Brain microvascular endothelial cell (primary cell): ENCODE data around the gene SSR3.

ENCODE experiments used
- DNase-seq: peaks from one replicate; pipeline ENCODE4 v3.0.0-alpha.2; 2020
- H3K27ac ChIP-seq: fragments of 250-450 bp; sonication (Bioruptor Pico); 2 replicates; pipeline ENCODE4 v1.5.1; 2020; ENCODE audit warnings: mild to moderate bottlenecking, moderate library complexity
- H3K27me3 ChIP-seq: fragments of 250-450 bp; sonication (Bioruptor Pico); replicated peaks from 2 replicates; pipeline ENCODE4 v1.5.1; 2020; ENCODE audit warnings: mild to moderate bottlenecking
- H3K36me3 ChIP-seq: fragments of 250-450 bp; sonication (Bioruptor Pico); replicated peaks from 2 replicates; pipeline ENCODE4 v1.5.1; 2020; ENCODE audit warnings: mild to moderate bottlenecking
- H3K4me3 ChIP-seq: 2 replicates; pipeline ENCODE4 v1.5.1; 2011; ENCODE audit warnings: low read depth, mild to moderate bottlenecking, control low read depth, low read length, moderate library complexity
- in situ Hi-C: cut with HindIII; loops from 2 replicates; pipeline ENCODE4 v1.10.0; 2017; ENCODE audit warnings: low sequenced_read_pairs, low pct_ligation_motif_present
- TF ChIP-seq, protein P1 (sequence below): IDR thresholded peaks from 2 replicates; pipeline ENCODE4 v1.5.1; 2011; ENCODE audit warnings: low read depth, mild to moderate bottlenecking, moderate library complexity, low read length, control low read depth, inconsistent platforms; ENCODE audit errors: missing control alignments

The SSR3 gene

DNA sequence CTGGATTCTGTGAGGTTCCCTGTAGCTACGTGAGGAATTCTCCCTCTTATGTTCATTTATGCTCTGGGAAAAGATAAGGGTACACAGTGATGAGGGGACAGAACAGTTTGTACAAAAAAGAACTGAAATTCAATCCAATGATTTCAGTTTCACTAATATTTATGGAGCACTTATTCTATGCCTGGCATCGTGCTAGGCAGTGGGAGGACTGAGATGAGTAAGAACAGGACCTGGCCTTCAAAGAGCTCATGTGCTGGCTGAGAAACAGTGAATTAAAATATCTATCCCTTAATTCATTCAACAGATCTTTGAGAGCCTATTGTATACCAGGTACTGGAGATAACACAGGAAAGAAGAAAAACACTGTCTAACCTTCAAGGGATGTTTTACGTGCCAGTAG, 22.2 kb downstream of the SSR3 start:
- no peak for DNase-seq
- TF ChIP-seq, protein P1, sequence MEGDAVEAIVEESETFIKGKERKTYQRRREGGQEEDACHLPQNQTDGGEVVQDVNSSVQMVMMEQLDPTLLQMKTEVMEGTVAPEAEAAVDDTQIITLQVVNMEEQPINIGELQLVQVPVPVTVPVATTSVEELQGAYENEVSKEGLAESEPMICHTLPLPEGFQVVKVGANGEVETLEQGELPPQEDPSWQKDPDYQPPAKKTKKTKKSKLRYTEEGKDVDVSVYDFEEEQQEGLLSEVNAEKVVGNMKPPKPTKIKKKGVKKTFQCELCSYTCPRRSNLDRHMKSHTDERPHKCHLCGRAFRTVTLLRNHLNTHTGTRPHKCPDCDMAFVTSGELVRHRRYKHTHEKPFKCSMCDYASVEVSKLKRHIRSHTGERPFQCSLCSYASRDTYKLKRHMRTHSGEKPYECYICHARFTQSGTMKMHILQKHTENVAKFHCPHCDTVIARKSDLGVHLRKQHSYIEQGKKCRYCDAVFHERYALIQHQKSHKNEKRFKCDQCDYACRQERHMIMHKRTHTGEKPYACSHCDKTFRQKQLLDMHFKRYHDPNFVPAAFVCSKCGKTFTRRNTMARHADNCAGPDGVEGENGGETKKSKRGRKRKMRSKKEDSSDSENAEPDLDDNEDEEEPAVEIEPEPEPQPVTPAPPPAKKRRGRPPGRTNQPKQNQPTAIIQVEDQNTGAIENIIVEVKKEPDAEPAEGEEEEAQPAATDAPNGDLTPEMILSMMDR: no peak
- H3K36me3 ChIP-seq: no peaks in the 10 kb centered on the region
- in situ Hi-C loops: no loop called here
- no peak overlapping the region for H3K4me3 ChIP-seq
- H3K27me3 ChIP-seq: no peaks in the 10 kb centered on the region
- H3K27ac ChIP-seq: peak overlapping the region; percentile 47

DNA sequence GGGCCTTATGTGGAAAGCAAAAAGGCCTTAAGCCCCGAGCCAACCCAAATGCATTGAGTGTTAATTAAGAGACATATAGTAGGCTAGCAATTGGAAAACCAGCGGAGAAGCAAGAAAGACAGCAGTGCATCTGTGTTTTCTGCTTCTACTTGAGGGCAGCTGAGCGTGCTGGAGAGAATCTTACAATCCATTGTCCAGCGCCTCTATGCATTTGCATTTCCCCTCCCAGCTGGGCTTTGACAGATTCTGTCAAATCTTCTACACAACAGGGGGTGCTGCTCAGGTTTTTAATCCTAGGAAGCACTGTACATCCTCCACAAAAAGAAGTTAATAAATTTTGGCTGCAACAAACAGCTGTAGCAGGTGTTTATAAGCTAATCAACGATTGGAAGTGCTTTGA, 23.9 kb downstream of the SSR3 start:
- TF ChIP-seq, protein P1: no peak
- in situ Hi-C loops: no loop called here
- no peaks in the 10 kb centered on the region for H3K27me3 ChIP-seq
- no peaks in the 10 kb centered on the region for H3K36me3 ChIP-seq
- no peak overlapping the region for H3K27ac ChIP-seq
- DNase-seq: no peak
- no peak overlapping the region for H3K4me3 ChIP-seq

DNA sequence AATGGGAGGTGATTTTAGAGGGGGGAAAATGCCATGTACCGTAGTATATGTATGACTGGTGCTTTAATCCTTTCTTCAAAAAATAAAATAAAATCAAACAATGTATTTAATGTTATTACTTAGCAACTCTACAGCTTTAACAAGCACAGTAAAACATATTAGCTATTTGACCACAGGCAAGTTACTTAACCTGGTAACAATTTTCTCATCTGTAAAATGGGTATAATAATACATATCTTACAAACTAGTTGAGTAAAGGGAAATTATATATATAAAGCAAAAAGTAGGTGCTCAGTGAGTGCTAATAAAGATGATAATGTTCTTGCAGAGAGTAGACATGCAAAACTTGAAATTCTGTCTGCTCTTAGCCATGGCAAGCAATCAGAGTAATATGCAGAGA, 27.9 kb downstream of the SSR3 start:
- no peaks in the 10 kb centered on the region for H3K27me3 ChIP-seq
- TF ChIP-seq, protein P1: no peak
- no peak overlapping the region for H3K4me3 ChIP-seq
- H3K36me3 ChIP-seq: no peaks in the 10 kb centered on the region
- in situ Hi-C loops: no loop called here
- no peak for DNase-seq
- no peak overlapping the region for H3K27ac ChIP-seq

DNA sequence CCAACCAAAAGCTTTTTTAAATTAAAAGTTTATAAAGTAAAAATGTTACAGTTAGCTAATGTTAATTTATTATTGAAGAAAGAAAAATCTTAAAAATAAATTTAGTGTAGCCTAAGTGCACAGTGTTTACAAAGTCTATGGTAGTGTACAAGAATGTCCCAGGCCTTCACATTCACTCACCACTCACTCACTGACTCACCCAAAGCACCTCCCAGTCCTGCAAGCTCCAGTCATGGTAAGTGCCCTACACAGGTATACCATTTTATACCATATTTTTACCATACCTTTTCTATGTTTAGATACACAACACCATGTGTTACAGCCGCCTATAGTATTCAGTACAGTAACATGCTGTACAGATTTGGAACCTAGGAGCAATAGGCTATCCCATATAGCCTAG, 29.1 kb downstream of the SSR3 start:
- TF ChIP-seq, protein P1: no peak
- Histone ChIP-seq H3K27ac (no peak overlapping the region), H3K36me3 (no peaks in the 10 kb centered on the region), H3K4me3 (no peak overlapping the region), H3K27me3 (no peaks in the 10 kb centered on the region)
- in situ Hi-C loops: no loop called here
- no peak for DNase-seq

DNA sequence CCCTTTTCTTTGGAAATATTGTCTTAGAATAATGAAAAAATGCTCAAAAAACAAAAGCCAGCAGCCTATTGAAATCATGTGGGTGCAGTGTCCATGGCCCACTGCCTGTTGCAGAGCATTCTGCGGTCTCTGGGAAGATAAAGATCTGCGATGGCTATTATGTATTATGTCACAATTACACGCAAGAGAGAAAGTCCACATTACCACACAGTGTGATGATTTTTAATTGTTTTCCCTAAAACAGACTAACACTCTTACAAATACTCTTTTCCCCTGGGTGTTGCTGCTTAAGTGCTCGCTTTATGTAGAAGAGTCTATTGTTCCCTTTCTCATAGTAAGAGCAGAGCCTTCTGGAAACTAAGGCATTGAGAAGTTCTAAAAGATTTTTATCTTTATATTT, 32.2 kb downstream of the SSR3 start:
- Histone ChIP-seq H3K36me3 (no peaks in the 10 kb centered on the region), H3K27ac (no peak overlapping the region), H3K4me3 (no peak overlapping the region), H3K27me3 (no peaks in the 10 kb centered on the region)
- TF ChIP-seq, protein P1: no peak
- no peak for DNase-seq
- in situ Hi-C loops: loop anchor here (25.0 kb wide), 2 partner anchors 360 to 565 kb away; no protein-coding TSS in a partner anchor

DNA sequence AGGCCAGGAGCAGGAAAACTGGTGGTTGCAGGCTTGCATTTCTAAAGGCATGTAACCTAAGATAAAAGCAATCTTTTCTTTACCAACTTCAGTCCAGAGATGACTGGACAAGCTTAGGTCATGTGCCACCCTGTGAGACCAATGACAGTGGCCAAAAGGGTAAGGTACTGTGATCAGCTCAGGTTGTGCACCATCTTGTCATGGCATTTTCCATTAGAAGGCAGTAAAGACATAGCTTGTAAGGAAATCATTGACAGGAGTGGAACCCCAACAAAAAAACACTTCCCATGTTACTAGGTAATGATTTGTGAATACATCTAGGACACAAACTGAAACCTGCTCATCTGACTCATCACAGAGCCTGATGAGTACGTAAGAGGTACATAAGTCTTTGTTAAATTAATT, 35.2 kb downstream of the SSR3 start:
- in situ Hi-C loops: loop anchor here (25.0 kb wide), 2 partner anchors 357 to 568 kb away; no protein-coding TSS in a partner anchor

More for the DNA sequence above, 35.2 kb downstream of the SSR3 start:
- no peaks in the 10 kb centered on the region for H3K27me3 ChIP-seq
- TF ChIP-seq, protein P1: no peak
- no peak overlapping the region for H3K27ac ChIP-seq
- H3K4me3 ChIP-seq: no peak overlapping the region
- no peaks in the 10 kb centered on the region for H3K36me3 ChIP-seq
- DNase-seq: no peak
